LoVo (cell line): Measurements from ENCODE around the gene RECQL5.
A peak's percentile ranks its signal among the peaks of the same experiment; 100 is the strongest.

Experiments
- DNase-seq: peaks from one replicate; pipeline ENCODE4 v3.0.0-alpha.2; 2016; ENCODE audit warnings: low spot score

Gene RECQL5

GRCh38 chr17:75666959-75667790 is at the start of gene RECQL5, which contains the start of gene SAP30BP:
Gene RECQL5, minus strand, starts transcription at chr17:75667154. Its CDS starts 597 bp downstream, at chr17:75666557.
Gene SAP30BP, plus strand, starts transcription at chr17:75667338. Its CDS starts 35 bp downstream, at chr17:75667373.
- peak; percentile 99 for DNase-seq

GRCh38 chr17:75712446-75712845 is 45.5 kb upstream of the RECQL5 start:
- no peak for DNase-seq

DNA sequence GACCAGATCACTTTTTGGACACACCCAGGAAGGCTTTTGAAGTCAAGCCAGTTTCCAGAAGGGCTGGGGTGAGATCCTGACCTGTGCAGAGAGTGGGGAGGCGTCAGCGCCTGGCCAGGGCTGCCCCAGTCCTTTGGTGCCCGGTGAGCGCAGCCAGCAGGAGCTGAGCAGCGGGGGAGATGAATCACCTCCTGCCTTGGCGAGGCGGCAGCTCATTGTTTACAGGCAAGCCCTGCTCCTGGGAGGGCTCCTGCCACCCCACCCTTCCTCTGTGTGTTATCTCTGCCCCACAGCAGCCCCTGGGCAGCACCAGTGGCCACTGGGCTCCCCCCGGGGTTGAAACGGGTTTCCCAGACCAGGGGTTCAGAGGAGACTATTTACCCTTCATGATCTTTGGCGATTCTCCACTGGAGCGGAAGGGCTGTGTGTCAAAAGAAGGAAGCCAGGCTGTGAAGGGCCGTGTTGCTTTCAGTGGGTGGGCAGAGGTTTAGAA is 40.2 kb upstream of the RECQL5 start:
- peak; percentile 92 for DNase-seq

DNA sequence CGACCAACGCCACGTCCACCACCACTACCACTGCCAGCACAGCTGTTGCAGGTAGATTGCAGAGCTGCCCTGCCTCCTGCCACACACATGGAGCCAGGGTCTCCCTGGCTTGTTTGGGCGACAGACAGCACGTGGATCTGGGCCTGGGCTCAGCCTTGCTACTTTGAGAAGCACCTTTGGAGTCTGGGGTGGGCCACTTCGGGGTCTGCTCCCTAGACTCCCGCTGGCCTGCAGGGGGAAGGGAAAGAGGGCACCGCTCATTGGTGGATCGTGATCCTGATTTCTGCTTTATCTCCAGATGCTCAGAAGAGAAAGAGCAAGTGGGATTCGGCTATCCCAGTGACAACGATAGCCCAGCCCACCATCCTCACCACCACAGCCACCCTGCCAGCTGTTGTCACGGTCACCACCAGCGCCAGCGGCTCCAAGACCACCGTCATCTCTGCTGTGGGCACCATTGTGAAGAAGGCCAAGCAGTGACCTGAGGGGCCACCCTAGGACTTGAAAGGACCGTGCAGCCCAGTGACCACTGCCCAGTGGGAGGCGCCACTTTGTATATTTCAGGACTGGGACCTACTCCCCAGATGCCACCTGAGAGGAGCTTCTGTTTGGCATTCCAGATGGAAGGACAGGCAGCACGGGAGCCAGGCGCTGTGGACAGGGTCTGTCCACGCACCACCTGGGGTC is 39.2 kb upstream of the RECQL5 start:
- DNase-seq, result no peak

DNA sequence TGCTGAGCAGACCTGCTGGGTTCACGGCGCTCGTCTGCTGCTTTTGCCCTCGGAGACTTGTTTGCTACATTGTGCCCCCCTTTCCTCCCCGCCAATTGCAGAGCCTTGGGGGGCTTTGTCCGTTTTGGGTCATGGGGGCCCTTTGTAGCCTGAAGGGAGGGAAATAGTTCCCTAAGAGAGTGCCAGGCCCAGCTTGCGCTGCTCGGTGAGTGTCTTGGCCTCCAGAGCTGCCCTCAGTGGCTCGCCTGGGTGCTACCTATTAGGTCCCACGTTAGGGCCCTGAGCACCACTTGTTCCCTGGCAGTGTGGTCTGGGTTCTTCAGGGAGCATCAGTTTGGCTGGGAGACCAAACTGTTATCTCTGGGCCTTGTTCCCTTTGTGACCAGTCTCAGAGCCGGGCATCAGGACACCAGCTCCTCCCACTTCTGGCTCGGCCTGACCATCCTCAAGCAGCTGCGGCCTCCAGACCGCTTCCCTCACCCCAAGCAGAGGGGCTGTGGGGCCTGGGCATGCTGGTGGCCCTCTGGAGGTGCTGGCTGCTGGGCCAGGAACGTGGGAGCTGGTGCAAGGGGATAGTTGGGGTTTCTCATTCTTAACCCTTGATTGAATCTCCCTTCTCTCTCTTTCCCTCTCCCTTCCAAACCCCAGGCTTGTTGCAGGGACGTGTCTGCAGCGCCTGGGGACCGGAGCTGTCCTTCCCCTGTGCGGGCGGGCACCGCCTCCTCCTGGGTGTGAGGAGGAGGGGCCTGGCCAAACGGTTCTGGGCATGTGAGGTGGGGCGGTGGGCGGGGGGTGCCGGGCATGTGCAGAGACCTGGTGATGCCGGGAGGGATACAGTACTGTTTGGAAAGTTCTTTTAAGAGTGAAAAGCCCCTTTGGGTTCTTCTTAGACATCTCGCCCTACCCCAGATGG is 38.3 kb upstream of the RECQL5 start:
- no peak for DNase-seq

DNA sequence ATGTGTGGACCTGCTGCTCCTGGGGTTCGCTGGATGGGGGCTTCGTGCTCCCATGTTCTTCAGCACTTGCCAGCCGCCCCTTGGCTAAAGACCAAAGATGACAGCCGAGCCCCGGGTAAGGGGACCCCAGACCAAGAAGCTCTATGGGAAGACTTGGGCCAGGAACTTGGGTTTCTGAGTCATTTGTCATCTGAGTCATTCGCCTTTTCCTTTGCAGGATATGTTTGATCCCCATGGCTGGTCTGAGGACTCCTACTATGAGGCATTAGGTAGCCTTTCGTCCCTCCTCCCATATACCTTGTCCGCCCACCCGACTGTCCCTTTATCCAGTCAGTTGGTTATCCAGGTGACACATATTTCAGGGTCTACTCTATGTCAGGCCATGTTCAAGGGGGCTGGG is 36.6 kb upstream of the RECQL5 start:
- DNase-seq, result no peak

- no peak for DNase-seq
Measured at GRCh38 chr17:75703191-75703590, 36.2 kb upstream of the RECQL5 start.

DNA sequence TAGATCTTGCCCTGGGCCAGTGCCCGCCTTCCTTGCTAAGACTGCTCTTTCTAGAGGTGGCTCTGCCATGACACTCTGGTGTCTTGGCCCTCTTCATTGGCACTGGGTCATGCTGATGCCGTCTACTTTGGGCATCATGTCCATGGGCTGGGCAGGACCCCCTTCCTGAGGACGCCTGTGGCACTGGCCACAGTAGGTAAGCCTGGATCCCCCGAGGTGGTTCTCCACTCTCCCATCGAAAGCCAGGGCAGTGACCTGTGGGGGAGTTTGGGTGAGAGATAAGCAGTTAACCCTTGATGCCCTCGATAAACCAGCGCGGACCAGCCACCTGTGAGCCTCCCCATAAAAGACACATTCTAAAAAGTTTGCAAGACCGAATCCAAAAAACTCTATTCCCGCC is 34.3 kb upstream of the RECQL5 start:
- no peak for DNase-seq

GRCh38 chr17:75698659-75699058 is 31.7 kb upstream of the RECQL5 start:
- DNase-seq, result peak; percentile 66

- peak; percentile 46 for DNase-seq
Measured at GRCh38 chr17:75697651-75698291, 30.8 kb upstream of the RECQL5 start.

- no peak for DNase-seq
Measured at GRCh38 chr17:75695830-75696271, 28.9 kb upstream of the RECQL5 start.

DNA sequence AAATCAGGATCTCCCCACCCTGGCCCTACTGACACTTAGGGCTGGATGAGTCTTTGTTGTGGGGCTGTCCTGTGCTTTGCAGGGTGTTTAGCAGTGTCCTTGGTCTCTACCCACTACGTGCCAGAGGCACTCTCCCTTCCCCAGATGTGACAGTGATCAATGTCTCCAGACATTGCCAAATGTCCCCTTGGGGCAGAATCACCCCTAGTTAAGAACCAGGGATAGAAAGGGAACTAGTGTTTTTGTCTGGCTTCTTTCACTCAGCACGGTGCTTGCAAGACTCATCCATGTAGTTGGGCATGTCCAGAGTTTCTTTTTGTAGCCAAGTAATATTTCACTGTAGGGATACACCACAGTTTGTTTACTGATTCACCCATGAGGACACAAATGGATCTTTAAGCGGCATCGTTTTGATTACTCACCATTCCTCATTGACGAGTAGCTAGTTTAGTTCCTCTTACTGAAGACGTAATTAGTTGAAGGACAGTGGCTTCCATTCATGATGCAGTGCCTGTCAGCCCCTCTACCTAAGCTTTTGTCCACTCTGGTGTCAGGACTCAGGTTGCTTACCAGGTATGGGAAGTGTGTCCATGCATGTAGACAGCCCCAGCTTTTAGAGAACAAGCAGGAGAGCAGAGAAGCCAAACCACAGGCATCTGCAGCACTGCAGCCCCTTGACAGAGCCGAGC is 28.3 kb upstream of the RECQL5 start:
- DNase-seq, result no peak

DNA sequence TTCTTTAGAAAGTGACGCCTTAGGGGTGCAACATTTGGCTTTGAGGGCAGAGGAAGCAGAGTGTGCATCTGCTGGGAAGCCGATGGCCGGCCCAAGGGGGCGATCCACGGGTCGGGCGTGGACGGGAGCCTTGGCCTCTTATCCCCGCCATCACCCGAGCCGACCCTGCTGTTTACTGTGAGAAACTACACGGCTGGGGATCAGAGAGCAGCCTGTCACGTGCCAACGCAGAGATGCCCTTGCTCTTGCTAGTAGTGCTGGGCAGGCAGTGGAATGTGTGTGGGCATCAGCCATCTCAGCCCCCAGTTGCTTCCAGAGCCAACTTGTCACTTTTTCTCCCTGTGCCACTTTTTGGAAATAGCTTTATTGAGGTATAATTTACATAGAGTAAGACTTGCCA is 27.6 kb upstream of the RECQL5 start:
- DNase-seq, result no peak

DNA sequence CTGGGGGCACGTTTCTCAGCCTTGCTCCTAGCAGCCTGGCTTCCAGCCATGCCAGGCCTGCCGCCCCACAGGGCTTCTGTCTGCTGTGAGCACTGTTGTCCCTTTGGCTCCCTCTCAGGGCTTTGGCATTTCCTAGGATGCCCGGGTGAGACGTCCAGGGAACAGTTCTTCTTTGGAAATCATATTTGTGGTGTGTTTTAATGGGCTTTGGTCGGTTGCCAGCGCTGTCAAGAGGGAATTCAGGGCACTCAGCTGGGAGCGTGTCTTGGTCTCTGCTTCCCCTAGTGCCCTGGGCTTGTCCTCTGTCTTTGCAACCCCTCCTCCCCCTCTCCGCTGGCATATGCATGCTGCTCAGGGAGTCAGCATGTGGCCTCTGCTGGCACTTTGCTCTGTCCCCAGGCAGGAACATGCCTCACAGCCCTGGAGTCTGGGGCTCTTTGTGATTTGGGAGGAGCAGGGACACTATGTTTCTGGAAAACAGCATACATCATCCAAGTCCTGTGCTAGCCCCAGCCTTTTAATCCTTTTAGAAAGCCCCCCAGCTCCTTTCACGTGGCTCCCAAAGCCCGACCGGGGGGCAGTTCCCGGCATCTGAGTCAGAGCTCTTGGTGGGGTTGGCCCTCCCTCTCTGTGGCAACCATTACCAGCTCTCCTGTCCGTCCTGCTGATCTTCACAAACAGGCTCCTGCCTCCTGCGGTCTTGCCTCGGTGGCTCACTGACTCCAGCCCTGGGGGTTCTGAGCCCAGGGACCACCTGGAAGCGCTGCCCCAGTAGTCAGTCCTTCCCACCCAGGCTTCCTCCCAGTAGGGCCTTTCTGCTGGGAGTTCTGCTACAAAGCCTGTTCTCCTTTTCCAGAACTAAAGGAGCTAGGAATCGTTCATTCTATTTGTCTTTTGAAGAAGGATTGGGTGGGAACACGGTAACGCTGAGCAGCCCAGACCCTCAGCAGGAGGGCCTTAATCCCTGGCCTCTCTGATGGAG is 26.8 kb upstream of the RECQL5 start:
- DNase-seq, result peak; percentile 85

DNA sequence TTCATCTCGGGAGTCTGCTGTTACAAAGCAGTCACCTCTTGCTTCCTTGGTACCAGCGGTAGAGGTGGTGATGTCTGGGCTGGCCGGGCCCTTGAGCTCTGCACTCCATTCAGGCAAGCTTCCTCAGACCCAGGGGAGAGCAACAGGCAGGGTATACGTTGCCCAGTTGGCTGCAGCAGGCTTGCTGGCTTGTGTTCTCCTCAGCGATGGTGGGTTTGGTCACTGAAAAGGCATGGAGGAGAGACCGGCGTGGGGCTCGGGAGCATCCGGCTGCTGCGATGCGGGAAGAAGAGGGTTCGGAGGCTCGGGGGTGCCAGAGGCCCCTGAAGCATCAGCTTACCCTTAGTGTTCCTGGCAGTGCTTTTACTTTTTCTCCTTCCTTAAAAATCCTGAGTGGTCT is 26.0 kb upstream of the RECQL5 start:
- DNase-seq, result no peak

DNA sequence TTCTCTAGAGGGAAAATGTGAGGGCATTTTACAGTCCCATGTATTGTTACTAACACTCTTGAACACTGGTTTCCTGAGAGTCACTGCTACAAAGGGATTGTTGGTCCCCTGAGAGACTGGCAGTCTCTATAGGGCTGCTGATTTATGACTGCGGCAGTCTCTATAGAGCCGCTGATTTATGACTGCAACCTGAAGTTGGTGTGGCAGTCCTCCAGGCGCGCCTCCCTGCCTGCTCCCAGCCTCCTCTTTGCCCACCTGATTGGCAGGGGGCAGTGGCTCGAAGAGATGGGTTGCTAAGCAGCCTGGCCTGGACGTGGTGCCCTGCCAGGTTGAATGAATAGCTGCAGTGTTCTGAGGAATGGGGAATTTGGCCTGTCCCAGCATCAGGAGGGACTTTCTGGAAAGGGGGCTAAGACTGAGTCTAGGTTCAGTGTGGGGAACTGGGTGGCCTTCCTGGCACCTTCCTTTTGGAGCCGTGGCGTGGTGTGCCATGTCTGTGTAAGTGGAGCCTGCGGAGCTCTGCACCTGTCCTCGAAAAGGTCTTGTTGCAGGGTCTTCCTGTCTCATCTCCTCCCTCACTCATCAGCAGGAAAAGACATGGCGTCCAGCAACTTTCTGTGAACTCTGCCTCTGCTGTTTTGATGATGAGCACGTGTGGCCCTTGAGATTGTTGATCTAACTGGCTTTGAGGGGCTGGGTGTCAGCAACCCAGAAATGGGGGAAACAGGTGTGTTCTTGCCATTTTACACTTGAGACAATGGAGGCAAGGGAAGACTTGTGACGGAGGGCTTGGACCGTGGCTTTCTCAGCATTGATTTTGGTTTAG is 25.1 kb upstream of the RECQL5 start:
- DNase-seq, result no peak

- no peak for DNase-seq
Measured at GRCh38 chr17:75691371-75691791, 24.4 kb upstream of the RECQL5 start.

DNA sequence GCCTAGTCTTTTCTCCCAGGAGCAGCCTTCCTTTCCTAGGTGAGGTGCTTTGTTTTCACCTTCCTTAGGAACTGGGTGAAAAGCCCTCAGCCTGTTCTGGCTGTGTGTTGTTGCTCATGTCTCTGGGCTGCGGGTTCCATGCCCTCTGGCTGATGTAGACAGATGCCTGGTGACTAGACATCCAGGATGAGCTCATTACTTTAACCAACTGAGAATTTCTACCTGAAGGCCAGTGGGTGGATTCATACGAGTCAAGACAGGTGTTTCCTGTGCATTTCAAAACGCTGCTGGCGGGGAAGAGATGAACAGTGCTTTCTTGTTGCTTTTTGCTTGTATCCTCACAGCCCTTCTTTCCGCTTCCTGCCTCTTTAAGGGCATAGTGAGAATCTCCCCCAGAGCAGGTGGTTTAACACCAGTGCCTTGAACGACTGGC is 22.5 kb upstream of the RECQL5 start:
- no peak for DNase-seq
